CD14-positive monocyte (primary cell): ENCODE results near the gene SLC36A4. TPM values are rescaled to one million over a fixed set of nuclear protein-coding genes. Genes with fewer than 3 reads are reported as not detected.

Experiments used
- DNase-seq, 3 donors: peaks; one replicate each; pipeline ENCODE4 v3.0.0-alpha.2; 2011 to 2022
- H2AFZ ChIP-seq: 2 replicates; pipeline ENCODE4 v1.6.0; 2012; ENCODE audit warnings: mild to moderate bottlenecking, low read depth, low read length, inconsistent platforms; ENCODE audit not compliant: insufficient read depth, poor library complexity, severe bottlenecking
- H3K27ac ChIP-seq, 2 donors: 1 replicate in 1 of 2; 2 replicates in 1 of 2; pipeline ENCODE4 v1.5.1; 2012 to 2013; ENCODE audit warnings: low read length in 2 of 2, control low read depth in 1 of 2, inconsistent platforms in 1 of 2, low read depth in 1 of 2, mild to moderate bottlenecking in 1 of 2
- H3K27me3 ChIP-seq, 2 donors: one replicate each; pipeline versions ENCODE4 v1.6.0 to v1.6.1; 2011 to 2013; ENCODE audit warnings: low read length in 2 of 2; ENCODE audit not compliant: control insufficient read depth in 2 of 2, insufficient read depth in 2 of 2
- H3K36me3 ChIP-seq, 2 donors: replicated peaks in 1 of 2; 1 replicate in 1 of 2; 2 replicates in 1 of 2; pipeline versions ENCODE4 v1.5.1 to v1.6.1; 2012 to 2013; ENCODE audit warnings: low read length in 2 of 2, control low read depth in 1 of 2, inconsistent platforms in 1 of 2, mild to moderate bottlenecking in 1 of 2; ENCODE audit not compliant: insufficient read depth in 2 of 2, control insufficient read depth in 1 of 2
- H3K4me1 ChIP-seq, 2 donors: 1 replicate in 1 of 2; 2 replicates in 1 of 2; pipeline versions ENCODE4 v1.5.1 to v1.6.1; 2012 to 2013; ENCODE audit warnings: low read length in 2 of 2, control low read depth in 1 of 2, inconsistent platforms in 1 of 2, mild to moderate bottlenecking in 1 of 2, moderate library complexity in 1 of 2; ENCODE audit not compliant: insufficient read depth in 2 of 2, control insufficient read depth in 1 of 2
- H3K4me2 ChIP-seq: replicated peaks from 2 replicates; pipeline ENCODE3; 2012; ENCODE audit warnings: low read length, moderate library complexity, mild to moderate bottlenecking; ENCODE audit not compliant: poor library complexity, severe bottlenecking; ENCODE audit errors: extremely low read depth
- H3K4me3 ChIP-seq, 3 experiments: fragments of 200-600 bp in 1 of 3; sonication (generic) in 1 of 3; replicated peaks in 1 of 3; 1 replicate in 2 of 3; 2 replicates in 1 of 3; pipeline ENCODE4 v1.5.1; 2011 to 2013; ENCODE audit warnings: low read length in 3 of 3, mild to moderate bottlenecking in 3 of 3, control low read depth in 2 of 3, low read depth in 2 of 3, inconsistent platforms in 1 of 3, moderate library complexity in 1 of 3
- H3K79me2 ChIP-seq: 2 replicates; pipeline ENCODE4 v1.6.0; 2012; ENCODE audit warnings: mild to moderate bottlenecking, control low read depth, inconsistent platforms, low read length, moderate library complexity; ENCODE audit not compliant: insufficient read depth
- H3K9ac ChIP-seq: 2 replicates; pipeline ENCODE4 v1.6.0; 2017; ENCODE audit warnings: low read length, mild to moderate bottlenecking; ENCODE audit not compliant: insufficient read depth, poor library complexity, severe bottlenecking
- H3K9me3 ChIP-seq, 2 donors: replicated peaks in 1 of 2; 1 replicate in 1 of 2; 2 replicates in 1 of 2; pipeline versions ENCODE4 v1.5.1 to v1.6.1; 2012 to 2013; ENCODE audit warnings: low read length in 2 of 2, control low read depth in 1 of 2; ENCODE audit not compliant: control insufficient read depth in 1 of 2, insufficient read depth in 1 of 2
- H4K20me1 ChIP-seq: 2 replicates; pipeline ENCODE4 v1.6.0; 2012; ENCODE audit warnings: mild to moderate bottlenecking, low read length, control low read depth, moderate library complexity; ENCODE audit not compliant: insufficient read depth
- H3K27ac Mint-ChIP-seq, 7 donors: one replicate each; pipeline ENCODE4 v1.8.0; 2020; ENCODE audit warnings: mild to moderate bottlenecking in 7 of 7, mixed read lengths in 7 of 7, moderate library complexity in 6 of 7, inconsistent platforms in 2 of 7
- H3K27me3 Mint-ChIP-seq, 3 donors: one replicate each; pipeline ENCODE4 v1.8.0; 2021 to 2022; ENCODE audit warnings: low read depth in 3 of 3, mild to moderate bottlenecking in 3 of 3, mixed read lengths in 3 of 3, moderate library complexity in 3 of 3, inconsistent platforms in 1 of 3
- H3K36me3 Mint-ChIP-seq, 2 donors: one replicate each; pipeline ENCODE4 v1.8.0; 2020; ENCODE audit warnings: mixed read lengths in 2 of 2, inconsistent platforms in 1 of 2, mild to moderate bottlenecking in 1 of 2
- H3K4me1 Mint-ChIP-seq: one replicate; pipeline ENCODE4 v1.8.0; 2020; ENCODE audit warnings: mild to moderate bottlenecking, mixed read lengths
- H3K4me3 Mint-ChIP-seq, 2 donors: one replicate each; pipeline ENCODE4 v1.8.0; 2020; ENCODE audit warnings: mild to moderate bottlenecking in 2 of 2, mixed read lengths in 2 of 2, moderate library complexity in 1 of 2
- H3K9me3 Mint-ChIP-seq, 7 donors: one replicate each; pipeline ENCODE4 v1.8.0; 2020 to 2022; ENCODE audit warnings: mixed read lengths in 7 of 7, mild to moderate bottlenecking in 6 of 7, moderate library complexity in 6 of 7, inconsistent platforms in 2 of 7
- CTCF ChIP-seq: fragments of 200-600 bp; IDR thresholded peaks from one replicate; pipeline ENCODE4 v1.8.0; 2022; ENCODE audit warnings: antibody characterized with exemption, mild to moderate bottlenecking
- WGBS: methylation state at CpG from one replicate; pipeline ENCODE4 v1.1.5; 2013; ENCODE audit warnings: missing lambda C conversion rate; ENCODE audit not compliant: insufficient coverage; 5-methylcytosine and 5-hydroxymethylcytosine counted together
- intact Hi-C, 2 donors: fragments of 100-400 bp; cut with micrococcal nuclease; formaldehyde crosslinking; loops; one replicate each; pipeline versions ENCODE4 v1.15.0 to v1.15.1; 2023
- polyA plus RNA-seq, 3 donors: library from polyadenylated mRNA; depleted of rRNA in 1 of 3; unstranded in 2 of 3; stranded (reverse) in 1 of 3; fragments of 300-500 nt in 2 of 3; fragments of >200 nt in 1 of 3; fragmentation: Illumina TruSeq in 2 of 3; gene quantifications; 1 replicate in 2 of 3; 2 replicates in 1 of 3; pipeline ENCODE4 v1.2.3, GENCODE V29; 2012 to 2021

Gene SLC36A4
- polyA plus RNA-seq, 3 donors: 21.1 to 65.2 (median 62.0) TPM

GRCh38 chr11:93194673-93195291, 3.0 kb downstream of the SLC36A4 start:
- H4K20me1 ChIP-seq: no peaks in the 10 kb centered on the region
- H3K27me3 ChIP-seq: no peaks in the 10 kb centered on the region
- peaks cover 8% of the 10 kb centered on the region in 2 donors for H3K36me3 Mint-ChIP-seq
- H3K4me2 ChIP-seq: peak overlapping the region; percentile 15
- H2AFZ ChIP-seq: no peak overlapping the region
- DNase-seq: no peak
- peaks cover 45 to 68% of the 10 kb centered on the region in 2 donors for H3K4me1 ChIP-seq
- peak overlapping the region; percentile 81 to 99 (median 91) for H3K27ac Mint-ChIP-seq
- TF ChIP-seq CTCF: no peak
- peaks cover 82% of the 10 kb centered on the region for H3K79me2 ChIP-seq
- intact Hi-C loops: loop anchor here (5.0 to 10.0 kb wide), 5 partner anchors 328 to 1300 kb away; partner anchors contain the start of genes C11orf54 (in 2 of the 2), TAF1D (in 2 of the 2), ANKRD49 (in 1 of the 2) and MRE11 (in 1 of the 2)
- peak overlapping the region in 1 of 2 donors; percentile 99 for H3K27ac ChIP-seq
- WGBS: no CpG with 5 or more reads among the region's 1 CpG
- H3K9ac ChIP-seq: no peak overlapping the region
- H3K36me3 ChIP-seq: peaks cover 0 to 9% of the 10 kb centered on the region in 2 donors
- peaks cover 0 to 8% (median 0%) of the 10 kb centered on the region in 7 donors for H3K9me3 Mint-ChIP-seq
- peaks cover 0 to 1% (median 0%) of the 10 kb centered on the region in 3 donors for H3K27me3 Mint-ChIP-seq
- no peaks in the 10 kb centered on the region for H3K9me3 ChIP-seq
- peaks cover 51% of the 10 kb centered on the region for H3K4me1 Mint-ChIP-seq
- peak overlapping the region in 1 of 3 experiments; percentile 29 for H3K4me3 ChIP-seq
- H3K4me3 Mint-ChIP-seq: no peak overlapping the region

GRCh38 chr11:93193731-93194130, 4.1 kb downstream of the SLC36A4 start:
- intact Hi-C loops: loop anchor here (10.0 kb wide), 3 partner anchors 341 to 1301 kb away; partner anchors contain the start of genes ANKRD49 (in 1 of the 2), C11orf54 (in 1 of the 2), MRE11 (in 1 of the 2) and TAF1D (in 1 of the 2)
- peak overlapping the region in 1 of 2 donors; percentile 99 for H3K27ac ChIP-seq

More at GRCh38 chr11:93193731-93194130, 4.1 kb downstream of the SLC36A4 start:
- peaks cover 0 to 1% (median 0%) of the 10 kb centered on the region in 3 donors for H3K27me3 Mint-ChIP-seq
- peak; percentile 50 to 91 (median 80) for DNase-seq
- Histone ChIP-seq H2AFZ (no peak overlapping the region), H3K9ac (no peak overlapping the region), H3K4me3 (peak overlapping the region; percentile 14 to 62 (median 23)), H3K9me3 (peaks cover 0 to 4% of the 10 kb centered on the region in 2 donors), H3K79me2 (peaks cover 88% of the 10 kb centered on the region), H3K27me3 (no peaks in the 10 kb centered on the region), H3K4me1 (peaks cover 36 to 57% of the 10 kb centered on the region in 2 donors), H3K4me2 (peak overlapping the region; percentile 60), H3K36me3 (peaks cover 0 to 9% of the 10 kb centered on the region in 2 donors), H4K20me1 (no peaks in the 10 kb centered on the region)
- no peak for TF ChIP-seq CTCF
- H3K4me1 Mint-ChIP-seq: peaks cover 42% of the 10 kb centered on the region
- H3K27ac Mint-ChIP-seq: peak overlapping the region; percentile 88 to 98 (median 94)
- peaks cover 0 to 8% (median 0%) of the 10 kb centered on the region in 7 donors for H3K9me3 Mint-ChIP-seq
- WGBS: no CpG with 5 or more reads among the region's 2 CpGs
- H3K36me3 Mint-ChIP-seq: peaks cover 8 to 9% of the 10 kb centered on the region in 2 donors
- H3K4me3 Mint-ChIP-seq: peak overlapping the region; percentile 21 to 81
